K562 (cell line): ENCODE measurements around the gene WDR27. TPM values are rescaled to one million over a fixed set of nuclear protein-coding genes. Genes with fewer than 3 reads are reported as not detected.

Experiments
- ATAC-seq: fragments of 200-7000 bp; cut with Tn5 transposase; 3 replicates; pipeline ENCODE4 v1.9.1; 2020; ENCODE audit warnings: moderate library complexity
- BruUV-seq: library from RNA; stranded (reverse); fragments of 400-500 nt; replicated peaks from 2 replicates; lab custom pipeline; 2021; lab: Mats Ljungman, UMichigan
- CTCF ChIA-PET: fragments of 300-600 bp; formaldehyde crosslinking; extraction: SDS; loops from one replicate; lab custom pipeline; 2021; ENCODE audit warnings: low intra/inter-chr PET ratio; lab: Yijun Ruan, JAX
- POLR2A ChIA-PET: fragments of 300-600, 350-650 bp; sonication (Branson Sonifier 250); formaldehyde crosslinking; extraction: SDS; loops from one replicate; lab custom pipeline; 2021; ENCODE audit warnings: antibody characterized with exemption, inconsistent platforms; lab: Yijun Ruan, JAX
- DNase-seq, 4 experiments: peaks; one replicate each; pipeline versions ENCODE4 v3.0.0 to v3.0.0-alpha.2; 2011 to 2018; ENCODE audit warnings: low spot score in 3 of 4, mixed read lengths in 3 of 4; ENCODE audit errors: extremely low read depth in 1 of 4
- FAIRE-seq: peaks from 2 replicates; lab custom pipeline; 2011; peaks lifted over from hg19 to GRCh38; lab: Jason Lieb, UNC
- H2AFZ ChIP-seq: 2 replicates; pipeline ENCODE4 v1.6.0; 2011; ENCODE audit warnings: low read depth, low read length, control low read depth, inconsistent platforms
- H3K27ac ChIP-seq: fragments of 200-600 bp; 3 replicates; pipeline ENCODE4 v1.8.0; 2011; ENCODE audit warnings: low read depth, mild to moderate bottlenecking, control low read depth, inconsistent platforms, low read length, moderate library complexity, mixed read lengths; ENCODE audit errors: extremely low read depth
- H3K27me3 ChIP-seq, 2 experiments: fragments of 300-600 bp in 1 of 2; 2 replicates in 1 of 2; 3 replicates in 1 of 2; pipeline versions ENCODE4 v1.6.0 to v1.8.0; 2011; ENCODE audit warnings: inconsistent platforms in 2 of 2, low read length in 2 of 2, mild to moderate bottlenecking in 1 of 2, mixed read lengths in 1 of 2, moderate library complexity in 1 of 2; ENCODE audit not compliant: control insufficient read depth in 2 of 2, insufficient read depth in 2 of 2
- H3K36me3 ChIP-seq: fragments of 300-600 bp; 3 replicates; pipeline ENCODE4 v1.8.0; 2011; ENCODE audit warnings: mild to moderate bottlenecking, low read length, inconsistent platforms; ENCODE audit not compliant: control insufficient read depth, insufficient read depth
- H3K4me1 ChIP-seq, 2 experiments: fragments of 200-600 bp in 1 of 2; replicated peaks in 1 of 2; 2 replicates in 1 of 2; 3 replicates in 1 of 2; pipeline versions ENCODE4 v1.5.1 to v1.8.0; 2011; ENCODE audit warnings: inconsistent platforms in 2 of 2, low read length in 2 of 2, mild to moderate bottlenecking in 1 of 2, mixed read lengths in 1 of 2, moderate library complexity in 1 of 2; ENCODE audit not compliant: control insufficient read depth in 2 of 2, insufficient read depth in 2 of 2
- H3K4me2 ChIP-seq: 2 replicates; pipeline ENCODE4 v1.6.1; 2011; ENCODE audit warnings: low read length, control low read depth, inconsistent platforms, mixed read lengths; ENCODE audit not compliant: insufficient read depth
- H3K4me3 ChIP-seq: fragments of 200-600 bp; sonication (generic), shearing (Covaris generic); 2 replicates; pipeline ENCODE4 v1.5.1; 2016; ENCODE audit warnings: control low read depth, inconsistent platforms
- H3K79me2 ChIP-seq: fragments of 200-600 bp; 3 replicates; pipeline ENCODE4 v1.8.0; 2011; ENCODE audit warnings: low read length, inconsistent platforms; ENCODE audit not compliant: control insufficient read depth, insufficient read depth
- H3K9ac ChIP-seq, 2 experiments: 2 replicates each; pipeline versions ENCODE4 v1.6.0 to v1.6.1; 2011; ENCODE audit warnings: low read depth in 2 of 2, low read length in 2 of 2, control low read depth in 1 of 2, inconsistent platforms in 1 of 2, mild to moderate bottlenecking in 1 of 2, mixed read lengths in 1 of 2; ENCODE audit not compliant: insufficient read depth in 1 of 2
- H3K9me1 ChIP-seq: one replicate; pipeline ENCODE4 v1.6.0; 2011; ENCODE audit warnings: inconsistent platforms, mild to moderate bottlenecking, low read length, moderate library complexity; ENCODE audit not compliant: control insufficient read depth, insufficient read depth
- H3K9me3 ChIP-seq: replicated peaks from 2 replicates; pipeline ENCODE4 v1.5.1; 2011; ENCODE audit warnings: low read depth, low read length, inconsistent platforms; ENCODE audit not compliant: control insufficient read depth, insufficient read depth
- H4K20me1 ChIP-seq: replicated peaks from 2 replicates; pipeline ENCODE4 v1.6.1; 2011; ENCODE audit warnings: low read length, inconsistent platforms, mixed read lengths; ENCODE audit not compliant: control insufficient read depth, insufficient read depth
- HBP1 ChIP-seq: fragments of 450-650 bp; formaldehyde crosslinking; IDR thresholded peaks from 2 replicates; pipeline ENCODE4 v1.4.0; 2022; ENCODE audit warnings: missing genetic modification characterization
- KDM1A ChIP-seq, 2 experiments: fragments of 450-650 bp; IDR thresholded peaks; 2 replicates each; pipeline ENCODE4 v1.6.1; 2016; ENCODE audit warnings: mild to moderate bottlenecking in 2 of 2
- NFATC3 ChIP-seq: fragments of 450-650 bp; IDR thresholded peaks from 2 replicates; pipeline ENCODE4 v1.6.1; 2017; ENCODE audit warnings: mild to moderate bottlenecking
- NR4A1 ChIP-seq, 2 experiments: fragments of 250-450 bp in 1 of 2; fragments of 450-650 bp in 1 of 2; sonication (Bioruptor Pico) in 1 of 2; IDR thresholded peaks; 2 replicates each; pipeline versions ENCODE4 v1.4.0 to v1.6.1; 2016 to 2020; ENCODE audit warnings: mild to moderate bottlenecking in 2 of 2, missing compliant biosample characterization in 1 of 2, missing genetic modification characterization in 1 of 2, moderate library complexity in 1 of 2
- ZNF668 ChIP-seq: fragments of 250-450 bp; sonication (Bioruptor Pico); IDR thresholded peaks from 2 replicates; pipeline ENCODE4 v1.8.0; 2022; ENCODE audit warnings: mild to moderate bottlenecking, inconsistent platforms
- WGBS: fragments of 100-300 bp; shearing (Covaris generic); methylation state at CpG from one replicate; pipeline ENCODE4 v1.1.6; 2016; ENCODE audit warnings: low coverage, mixed read lengths; ENCODE audit not compliant: insufficient coverage; ENCODE audit errors: missing lambda C conversion rate; 5-methylcytosine and 5-hydroxymethylcytosine counted together
- in situ Hi-C: fragments of 300-500 bp; cut with MboI; formaldehyde crosslinking; loops from 4 replicates; pipeline ENCODE4 v1.15.0; 2018; ENCODE audit warnings: inconsistent platforms, mixed read lengths
- intact Hi-C: fragments of 100-400 bp; cut with micrococcal nuclease; formaldehyde crosslinking; loops from 2 replicates; pipeline ENCODE4 v1.14.2; 2022
- polyA plus RNA-seq, 8 experiments: library from polyadenylated mRNA; depleted of rRNA in 4 of 8; stranded (reverse) in 5 of 8; unstranded in 3 of 8; fragments of >200 nt; fragmentation: Nextera tagmentation in 2 of 8; fragmentation: Illumina TruSeq in 1 of 8; extraction: Ambion mirVana in 2 of 8; extraction: Trizol in 1 of 8; gene quantifications; 2 replicates each; pipeline versions ENCODE4 v1.2.1 to v1.2.3, GENCODE V29; 2011 to 2014; ENCODE audit warnings: inconsistent platforms in 1 of 8, missing spikeins in 1 of 8
- total RNA-seq, 7 experiments: library from RNA; depleted of rRNA in 6 of 7; stranded (reverse); fragments of >200 nt in 6 of 7; fragmentation: Illumina TruSeq in 2 of 7; extraction: Trizol in 2 of 7; gene quantifications; 2 replicates each; pipeline versions ENCODE4 v1.2.1 to v1.2.3, GENCODE V29; 2011 to 2021; ENCODE audit warnings: low replicate concordance in 1 of 7

The WDR27 gene
- total and polyA plus RNA-seq, 9 of the 15 experiments (the other 6 are each of a cell fraction or from before 2014, with no cell fraction given) = 4.3 to 77.2 (median 22.7) TPM

GRCh38 chr6:169691260-169691659 lies 10.6 kb downstream of the WDR27 start:
- intact Hi-C loops = no loop called here
- WGBS = 100% methylated on average over 2 of the region's 2 CpGs
- H3K36me3 ChIP-seq = peaks cover 31% of the 10 kb centered on the region

More at GRCh38 chr6:169691260-169691659, 10.6 kb downstream of the WDR27 start:
- no peak overlapping the region for H2AFZ ChIP-seq
- TF ChIP-seq NFATC3 (no peak), ZNF668 (no peak), KDM1A (IDR thresholded peaks at IDR 0.05) (no peak), NR4A1 (CRISPR knock-in tag; IDR thresholded peaks at IDR 0.05) (no peak), NR4A1 (tag; IDR thresholded peaks at IDR 0.05) (no peak), HBP1 (CRISPR knock-in tag) (no peak)
- TF ChIP-seq, all 486 proteins: peak for 0
- no peaks in the 10 kb centered on the region for H3K9me1 ChIP-seq
- in situ Hi-C loops = no loop called here
- no peaks in the 10 kb centered on the region for H3K4me1 ChIP-seq
- no TSS peak for BruUV-seq
- no peaks in the 10 kb centered on the region for H3K27me3 ChIP-seq
- no peak overlapping the region for H3K9ac ChIP-seq
- H3K27ac ChIP-seq = no peak overlapping the region
- ChIA-PET CTCF (no interaction called here), POLR2A (no interaction called here)
- no peak for DNase-seq
- 0 out of 2 replicates have a peak, but pooled peaks cover 7% of the 10 kb centered on the region for H3K9me3 ChIP-seq
- no peaks in the 10 kb centered on the region for H4K20me1 ChIP-seq
- peaks cover 13% of the 10 kb centered on the region; the same call in 2 of the 3 replicates for H3K79me2 ChIP-seq
- H3K4me2 ChIP-seq = no peak overlapping the region
- no peak overlapping the region for H3K4me3 ChIP-seq
- no peak for ATAC-seq
- FAIRE-seq = no peak
